Gastroesophageal sphincter (tissue), 4 donors: Measurements from ENCODE around the gene TMEM134. TPM values are rescaled to one million over a fixed set of nuclear protein-coding genes. Genes with fewer than 3 reads are reported as not detected.
"Not testable (repeated sequence)": the region's sequence is repeated elsewhere in the genome, so short reads cannot be mapped to it uniquely, and the experiment has no call there.

Experiments used
- ATAC-seq: fragments of 150-250 bp; one replicate; pipeline ENCODE4 v1.9.1; 2016; ENCODE audit warnings: mild to moderate bottlenecking, moderate library complexity
- H3K27ac ChIP-seq, 4 donors: fragments of 200-600 bp; sonication (generic) in 3 of 4; 1 replicate in 3 of 4; 2 replicates in 1 of 4; pipeline ENCODE4 v1.5.1; 2016 to 2019
- H3K27me3 ChIP-seq: fragments of 200-600 bp; sonication (generic); one replicate; pipeline ENCODE4 v1.5.1; 2019
- H3K36me3 ChIP-seq, 2 donors: fragments of 200-600 bp; sonication (generic); one replicate each; pipeline ENCODE4 v1.5.1; 2019; ENCODE audit warnings: control low read depth in 1 of 2
- H3K4me1 ChIP-seq, 3 donors: fragments of 200-600 bp; sonication (generic); 1 replicate in 2 of 3; 2 replicates in 1 of 3; pipeline ENCODE4 v1.5.1; 2016 to 2019; ENCODE audit warnings: control low read depth in 2 of 3
- H3K4me3 ChIP-seq, 2 donors: fragments of 200-600 bp; sonication (generic); one replicate each; pipeline ENCODE4 v1.5.1; 2019; ENCODE audit warnings: mild to moderate bottlenecking in 1 of 2, moderate library complexity in 1 of 2
- H3K9me3 ChIP-seq, 3 donors: fragments of 200-600 bp; sonication (generic); one replicate each; pipeline ENCODE4 v1.5.1; 2017 to 2019; ENCODE audit warnings: control low read depth in 2 of 3
- EP300 ChIP-seq: sonication (generic); formaldehyde crosslinking; IDR thresholded peaks from one replicate; pipeline ENCODE4 v1.6.1; 2017; ENCODE audit warnings: antibody characterized with exemption, mild to moderate bottlenecking
- POLR2A ChIP-seq, 2 donors: fragments of 450-650 bp; IDR thresholded peaks; one replicate each; pipeline ENCODE4 v1.6.1; 2017; ENCODE audit warnings: antibody characterized with exemption in 2 of 2, mild to moderate bottlenecking in 2 of 2, moderate library complexity in 1 of 2
- POLR2AphosphoS5 ChIP-seq: sonication (generic); formaldehyde crosslinking; IDR thresholded peaks from one replicate; pipeline ENCODE4 v1.6.1; 2017; ENCODE audit warnings: antibody characterized with exemption
- WGBS, 2 donors: methylation state at CpG; one replicate each; pipeline ENCODE4 v1.1.5; 2018; ENCODE audit warnings: low coverage in 1 of 2; 5-methylcytosine and 5-hydroxymethylcytosine counted together
- total RNA-seq, 4 donors: library from RNA; depleted of rRNA; stranded (reverse); fragments of >200 nt; gene quantifications; one replicate each; pipeline ENCODE4 v1.1.0, GENCODE V29; 2016
- TF ChIP-seq, protein P1 (sequence below), 4 experiments: fragments of 200-600 bp in 2 of 4; fragments of 450-650 bp in 2 of 4; sonication (generic) in 1 of 4; IDR thresholded peaks; one replicate each; pipeline ENCODE4 v1.5.1; 2017 to 2019; ENCODE audit warnings: antibody characterized with exemption in 4 of 4, mild to moderate bottlenecking in 2 of 4, moderate library complexity in 2 of 4

TMEM134 gene
- total RNA-seq, 4 donors from 2014 or later, result 22.2 to 35.2 (median 32.5) TPM

DNA sequence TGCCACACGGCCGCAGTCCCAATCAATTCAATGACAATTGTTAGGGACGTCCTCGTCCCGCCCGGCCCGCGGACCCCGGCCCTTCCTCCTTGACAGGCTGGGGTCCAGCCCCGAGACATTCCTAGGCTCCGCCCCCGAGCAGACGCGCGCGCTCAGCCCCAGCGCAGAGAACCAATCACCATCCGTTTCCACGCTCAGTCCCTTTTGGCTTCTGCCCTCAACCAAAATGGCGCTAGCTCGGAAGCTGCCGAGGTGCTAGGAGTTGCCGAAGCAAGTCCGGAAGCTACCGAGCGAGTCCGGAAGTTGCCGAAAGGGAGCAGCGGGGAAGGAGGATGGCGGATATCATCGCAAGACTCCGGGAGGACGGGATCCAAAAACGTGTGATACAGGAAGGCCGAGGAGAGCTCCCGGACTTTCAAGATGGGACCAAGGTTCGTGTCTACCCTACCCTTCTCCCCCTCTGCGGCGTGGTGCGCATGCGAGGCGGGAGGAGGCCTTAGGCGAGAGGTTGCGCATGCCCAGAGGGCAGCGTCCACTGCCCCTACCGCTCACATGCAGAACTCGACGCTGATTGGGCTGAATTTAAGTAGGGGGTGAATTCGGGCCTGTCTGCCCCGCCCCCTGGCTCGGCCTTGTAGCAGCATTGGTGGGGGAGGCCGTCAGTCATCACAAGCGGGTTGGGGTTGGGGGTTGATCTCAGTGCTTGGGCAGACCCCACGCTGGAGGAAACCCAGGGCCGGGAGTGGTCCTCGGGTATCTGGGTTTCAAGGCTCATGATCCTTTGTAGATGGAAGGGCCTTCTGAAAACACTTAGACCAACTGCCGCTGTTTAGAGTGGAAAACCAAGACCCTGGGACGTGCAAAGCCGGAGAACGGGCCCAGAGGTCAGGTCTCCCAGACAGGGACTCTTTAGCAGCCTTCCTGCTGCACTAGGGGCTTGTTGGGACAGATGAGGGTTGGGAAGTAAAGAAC is 14.1 kb upstream of the TMEM134 start, which contains the start of gene AIP:
TSS of gene AIP (plus strand) at position 200 of the 972 bp plus-strand sequence. CDS start at position 333, 133 bp downstream.
- peaks cover 0 to 16% of the 10 kb centered on the region in 2 donors for H3K36me3 ChIP-seq

DNA sequence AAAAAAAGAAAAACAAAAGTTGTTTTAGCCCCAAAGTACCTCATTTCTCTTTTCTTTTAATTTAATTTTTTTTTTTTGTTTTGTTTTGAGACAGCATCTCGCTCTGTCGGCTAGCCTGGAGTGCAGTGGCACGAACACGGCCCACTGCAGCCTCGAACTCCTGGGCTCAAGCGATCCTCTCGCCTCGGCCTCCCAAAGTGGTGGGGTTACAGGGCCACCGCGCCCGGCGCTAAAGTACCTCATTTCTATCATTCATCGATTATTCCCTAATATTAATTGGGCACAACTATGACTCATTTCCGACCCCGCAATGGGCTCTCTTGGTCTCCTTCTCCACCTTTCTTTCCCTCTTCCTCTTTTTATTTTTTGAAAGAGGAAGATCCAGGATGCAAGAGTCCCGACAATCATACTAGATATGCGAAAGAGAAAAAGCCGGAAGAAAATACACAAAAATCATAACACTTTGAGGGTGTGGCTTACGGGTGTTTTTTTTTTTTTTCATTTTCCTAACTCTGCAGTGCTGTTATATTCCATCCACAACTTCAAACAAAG is 13.3 kb upstream of the TMEM134 start:
- ATAC-seq, result peak; percentile 25
- H3K27ac ChIP-seq, result peak overlapping the region; percentile 74 to 90 (median 84)
- H3K9me3 ChIP-seq, result no peaks in the 10 kb centered on the region
- peaks cover 0 to 42% (median 18%) of the 10 kb centered on the region in 3 donors for H3K4me1 ChIP-seq
- no peaks in the 10 kb centered on the region for H3K27me3 ChIP-seq
- H3K4me3 ChIP-seq, result peak overlapping the region; percentile 59 to 81
- 35 to 55% methylated on average over 19 of the region's 19 CpGs for WGBS, 2 donors
- TF ChIP-seq POLR2AphosphoS5 (no peak), EP300 (no peak)
- H3K36me3 ChIP-seq, result peaks cover 0 to 9% of the 10 kb centered on the region in 2 donors

More for the DNA sequence above, 14.1 kb upstream of the TMEM134 start, which contains the start of gene AIP:
- TF ChIP-seq POLR2A (IDR thresholded peaks at IDR 0.05), result peak in 1 of 2 donors; percentile 52
- peak; percentile 60 for TF ChIP-seq POLR2AphosphoS5
- TF ChIP-seq, protein P1, sequence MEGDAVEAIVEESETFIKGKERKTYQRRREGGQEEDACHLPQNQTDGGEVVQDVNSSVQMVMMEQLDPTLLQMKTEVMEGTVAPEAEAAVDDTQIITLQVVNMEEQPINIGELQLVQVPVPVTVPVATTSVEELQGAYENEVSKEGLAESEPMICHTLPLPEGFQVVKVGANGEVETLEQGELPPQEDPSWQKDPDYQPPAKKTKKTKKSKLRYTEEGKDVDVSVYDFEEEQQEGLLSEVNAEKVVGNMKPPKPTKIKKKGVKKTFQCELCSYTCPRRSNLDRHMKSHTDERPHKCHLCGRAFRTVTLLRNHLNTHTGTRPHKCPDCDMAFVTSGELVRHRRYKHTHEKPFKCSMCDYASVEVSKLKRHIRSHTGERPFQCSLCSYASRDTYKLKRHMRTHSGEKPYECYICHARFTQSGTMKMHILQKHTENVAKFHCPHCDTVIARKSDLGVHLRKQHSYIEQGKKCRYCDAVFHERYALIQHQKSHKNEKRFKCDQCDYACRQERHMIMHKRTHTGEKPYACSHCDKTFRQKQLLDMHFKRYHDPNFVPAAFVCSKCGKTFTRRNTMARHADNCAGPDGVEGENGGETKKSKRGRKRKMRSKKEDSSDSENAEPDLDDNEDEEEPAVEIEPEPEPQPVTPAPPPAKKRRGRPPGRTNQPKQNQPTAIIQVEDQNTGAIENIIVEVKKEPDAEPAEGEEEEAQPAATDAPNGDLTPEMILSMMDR (IDR thresholded peaks at IDR 0.05), result peak in 3 of 4 experiments; percentile 22 to 60 (median 60)
- TF ChIP-seq EP300, result no peak
- H3K4me3 ChIP-seq, result peak within 1 kb of the TSS; percentile 59 to 81
- H3K9me3 ChIP-seq, result no peaks in the 10 kb centered on the region
- H3K27ac ChIP-seq, result peak within 1 kb of the TSS; percentile 74 to 90 (median 84)
- peak; percentile 99 for ATAC-seq
- H3K4me1 ChIP-seq, result peaks cover 0 to 42% (median 18%) of the 10 kb centered on the region in 3 donors
- H3K27me3 ChIP-seq, result no peaks in the 10 kb centered on the region
- WGBS, 2 donors, result 0 to 14% methylated on average over 11 to 38 of the region's 60 CpGs

DNA sequence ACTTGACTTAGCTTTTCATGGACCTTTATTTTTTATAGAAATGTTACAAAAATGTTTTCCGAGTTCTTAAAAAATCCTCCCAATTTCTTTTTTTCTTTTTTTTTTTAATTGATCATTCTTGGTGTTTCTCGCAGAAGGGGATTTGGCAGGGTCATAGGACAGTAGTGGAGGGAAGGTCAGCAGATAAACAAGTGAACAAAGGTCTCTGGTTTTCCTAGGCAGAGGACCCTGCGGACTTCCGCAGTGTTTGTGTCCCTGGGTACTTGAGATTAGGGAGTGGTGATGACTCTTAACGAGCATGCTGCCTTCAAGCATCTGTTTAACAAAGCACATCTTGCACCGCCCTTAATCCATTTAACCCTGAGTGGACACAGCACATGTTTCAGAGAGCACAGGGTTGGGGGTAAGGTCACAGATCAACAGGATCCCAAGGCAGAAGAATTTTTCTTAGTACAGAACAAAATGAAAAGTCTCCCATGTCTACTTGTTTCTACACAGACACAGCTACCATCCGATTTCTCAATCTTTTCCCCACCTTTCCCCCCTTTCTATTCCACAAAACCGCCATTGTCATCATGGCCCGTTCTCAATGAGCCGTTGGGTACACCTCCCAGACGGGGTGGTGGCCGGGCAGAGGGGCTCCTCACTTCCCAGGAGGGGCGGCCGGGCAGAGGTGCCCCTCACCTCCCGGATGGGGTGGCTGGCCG is 8.4 kb upstream of the TMEM134 start:
- WGBS, 2 donors, result 90% methylated on average over 8 of the region's 16 CpGs; no CpG with 5 or more reads in 1 of the 2 donors

DNA sequence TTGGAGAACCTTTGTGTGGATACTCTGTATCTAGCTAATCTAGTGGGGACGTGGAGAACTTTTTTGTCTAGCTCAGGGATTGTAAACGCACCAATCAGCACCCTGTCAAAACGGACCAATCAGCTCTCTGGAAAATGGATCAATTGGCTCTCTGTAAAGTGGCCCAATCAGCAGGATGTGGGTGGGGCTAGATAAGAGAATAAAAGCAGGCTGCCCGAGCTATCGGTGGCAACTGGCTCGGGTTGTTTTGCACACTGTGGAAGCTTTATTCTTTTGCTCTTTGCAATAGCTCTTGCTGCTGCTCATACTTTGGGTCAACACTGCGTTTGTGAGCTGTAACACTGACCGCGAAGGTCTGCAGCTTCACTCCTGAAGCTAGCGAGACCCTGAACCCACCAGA is 7.6 kb upstream of the TMEM134 start:
- H3K4me3 ChIP-seq, ATAC-seq, H3K27ac ChIP-seq, H3K27me3 ChIP-seq, H3K9me3 ChIP-seq, H3K4me1 ChIP-seq, H3K36me3 ChIP-seq: not testable (repeated sequence)
- WGBS, 2 donors, result 79% methylated on average over 9 of the region's 10 CpGs; no CpG with 5 or more reads in 1 of the 2 donors

More for the DNA sequence above, 8.4 kb upstream of the TMEM134 start:
- H3K4me1 ChIP-seq, H3K4me3 ChIP-seq, H3K36me3 ChIP-seq, H3K9me3 ChIP-seq, ATAC-seq, H3K27me3 ChIP-seq, H3K27ac ChIP-seq: not testable (repeated sequence)

DNA sequence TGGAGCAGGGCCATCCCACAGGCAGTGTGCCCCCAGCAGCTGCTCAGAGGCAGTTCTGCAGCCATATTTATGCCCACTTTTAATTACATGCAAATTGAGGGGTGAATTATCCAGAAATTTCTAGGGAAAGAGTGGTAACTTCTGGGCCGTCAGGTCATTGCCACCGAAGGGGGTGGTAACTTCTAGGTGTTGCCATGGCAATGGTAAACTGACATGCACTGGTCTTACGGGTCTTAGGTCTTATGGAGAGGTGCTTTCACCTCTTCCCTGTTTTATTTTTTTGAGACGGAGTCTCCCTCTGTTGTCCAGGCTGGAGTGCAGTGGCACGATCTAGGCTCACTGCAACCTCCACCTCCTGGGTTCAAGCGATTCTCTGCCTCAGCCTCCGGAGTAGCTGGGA is 3.8 kb upstream of the TMEM134 start:
- peaks cover 0 to 16% (median 9%) of the 10 kb centered on the region in 3 donors for H3K4me1 ChIP-seq
- no peaks in the 10 kb centered on the region for H3K9me3 ChIP-seq
- TF ChIP-seq, protein P1 (IDR thresholded peaks at IDR 0.05), result no peak
- TF ChIP-seq POLR2A (IDR thresholded peaks at IDR 0.05) (no peak), POLR2AphosphoS5 (no peak), EP300 (no peak)
- no peak overlapping the region for H3K27ac ChIP-seq
- no peak for ATAC-seq
- H3K4me3 ChIP-seq, result no peak overlapping the region
- no peaks in the 10 kb centered on the region for H3K27me3 ChIP-seq
- 63 to 72% methylated on average over 6 to 7 of the region's 7 CpGs for WGBS, 2 donors
- H3K36me3 ChIP-seq, result no peaks in the 10 kb centered on the region
